PC-9 (cell line): Measurements from ENCODE around the gene CENPVL2.
"Not testable (repeated sequence)": the region's sequence is repeated elsewhere in the genome, so short reads cannot be mapped to it uniquely, and the experiment has no call there.

ENCODE experiments used
- CTCF ChIP-seq: fragments of 200-600 bp; sonication (generic); conservative IDR thresholded peaks from 2 replicates; pipeline ENCODE4 v1.6.1; 2017; ENCODE audit warnings: mixed run types, antibody characterized with exemption, mild to moderate bottlenecking, moderate library complexity
- EZH2 ChIP-seq: fragments of 200-600 bp; sonication (generic); IDR thresholded peaks from 2 replicates; pipeline ENCODE4 v1.8.0; 2017; ENCODE audit warnings: antibody characterized with exemption, low read depth

GRCh38 chrX:51682720-51683062 lies at the start of gene CENPVL2:
- not testable (repeated sequence) for TF ChIP-seq EZH2, CTCF
